HG02759 (cell line): ENCODE results near the gene CCL3.

Experiments used
- ATAC-seq: cut with Tn5 transposase; IDR thresholded peaks from one replicate; pipeline ENCODE4 v1.9.1; 2021; ENCODE audit warnings: mild to moderate bottlenecking, moderate library complexity; ENCODE audit not compliant: unreplicated experiment

The CCL3 gene

DNA sequence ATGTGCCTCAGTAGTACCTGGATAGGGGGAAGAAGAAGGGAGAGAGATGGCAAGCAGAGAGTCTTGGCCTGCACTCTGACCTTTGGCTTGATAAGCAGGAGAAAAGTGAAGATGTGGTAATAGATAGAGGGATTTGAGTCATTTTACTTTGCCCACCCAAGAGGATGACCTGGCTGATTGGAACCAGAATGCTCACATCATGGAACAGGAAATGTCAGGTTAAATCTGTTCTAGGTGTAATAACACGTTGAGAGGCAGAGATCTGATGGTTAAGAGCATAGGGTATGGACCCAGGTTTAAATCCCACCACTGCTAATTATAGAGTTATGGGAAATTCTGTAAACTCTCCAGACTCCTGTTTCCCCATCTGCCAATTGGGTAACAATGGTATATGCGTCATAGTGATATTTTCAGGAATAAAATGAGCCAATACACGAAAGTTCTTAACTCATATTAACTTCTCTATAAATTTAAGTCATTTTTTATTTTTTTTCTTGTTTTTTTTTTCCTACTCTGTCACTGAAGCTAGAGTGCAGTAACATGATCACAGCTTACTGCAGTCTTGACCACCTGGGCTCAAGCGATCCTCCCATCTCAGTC, 33.9 kb downstream of the CCL3 start:
- no peak for ATAC-seq

DNA sequence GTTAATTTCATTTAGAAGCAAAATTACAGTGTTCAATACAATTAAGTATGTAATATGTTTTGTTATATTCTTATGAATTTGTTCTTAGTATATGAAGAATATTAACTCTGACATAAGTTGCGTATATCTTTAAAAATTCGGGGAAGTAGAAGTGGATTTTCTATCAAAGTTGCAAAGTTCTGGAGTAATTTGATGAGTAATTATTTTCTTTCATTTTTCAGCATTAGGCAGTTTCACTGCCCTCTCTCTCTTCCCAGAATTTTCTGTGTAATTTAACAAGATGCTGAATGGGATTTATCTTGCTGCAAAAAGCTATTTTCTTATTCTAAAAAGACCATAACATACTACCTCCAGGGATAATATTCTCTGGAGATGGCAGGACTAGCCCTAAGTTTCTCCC, 34.8 kb downstream of the CCL3 start:
- ATAC-seq, result no peak

DNA sequence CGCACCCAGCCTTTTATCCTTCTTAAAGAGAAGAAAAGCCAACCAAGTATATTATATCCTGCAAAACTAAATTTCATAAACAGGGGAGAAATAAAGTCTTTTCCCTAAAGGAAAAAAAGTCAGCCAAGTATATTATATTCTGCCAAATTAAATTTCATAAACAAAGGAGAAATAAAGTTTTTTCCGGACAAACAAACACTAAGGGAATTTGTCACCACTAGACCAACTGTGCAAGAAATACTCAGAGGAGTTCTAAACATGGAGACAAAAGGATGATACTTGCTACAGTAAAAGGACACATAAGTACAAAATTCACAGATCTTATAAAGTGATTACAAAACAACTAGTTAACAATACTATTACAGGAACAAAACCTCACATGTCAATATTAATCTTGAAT, 40.3 kb downstream of the CCL3 start:
- ATAC-seq, result no peak

DNA sequence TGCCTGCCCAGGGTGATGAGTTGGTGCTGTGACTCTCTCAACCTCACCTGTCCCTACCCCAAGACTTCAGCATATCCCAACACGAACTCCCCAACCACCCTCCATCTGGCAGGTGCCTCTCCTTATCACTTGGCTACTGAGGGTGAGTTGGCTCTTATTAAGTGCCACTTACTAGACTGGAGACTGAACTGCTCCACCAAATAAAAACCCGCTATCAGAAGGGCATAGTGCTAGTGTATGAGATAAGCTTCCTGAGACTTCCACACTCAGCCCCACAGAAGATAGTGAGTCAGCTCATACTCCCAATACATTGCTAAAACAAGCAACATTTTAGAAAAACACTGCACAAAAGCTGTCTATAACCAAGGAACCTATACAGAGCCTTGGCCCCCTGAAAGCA, 41.9 kb downstream of the CCL3 start:
- ATAC-seq, result no peak
